ENCODE results near the gene CLINT1.
A peak's percentile ranks its signal among the peaks of the same experiment; 100 is the strongest.

CLINT1 gene

DNA sequence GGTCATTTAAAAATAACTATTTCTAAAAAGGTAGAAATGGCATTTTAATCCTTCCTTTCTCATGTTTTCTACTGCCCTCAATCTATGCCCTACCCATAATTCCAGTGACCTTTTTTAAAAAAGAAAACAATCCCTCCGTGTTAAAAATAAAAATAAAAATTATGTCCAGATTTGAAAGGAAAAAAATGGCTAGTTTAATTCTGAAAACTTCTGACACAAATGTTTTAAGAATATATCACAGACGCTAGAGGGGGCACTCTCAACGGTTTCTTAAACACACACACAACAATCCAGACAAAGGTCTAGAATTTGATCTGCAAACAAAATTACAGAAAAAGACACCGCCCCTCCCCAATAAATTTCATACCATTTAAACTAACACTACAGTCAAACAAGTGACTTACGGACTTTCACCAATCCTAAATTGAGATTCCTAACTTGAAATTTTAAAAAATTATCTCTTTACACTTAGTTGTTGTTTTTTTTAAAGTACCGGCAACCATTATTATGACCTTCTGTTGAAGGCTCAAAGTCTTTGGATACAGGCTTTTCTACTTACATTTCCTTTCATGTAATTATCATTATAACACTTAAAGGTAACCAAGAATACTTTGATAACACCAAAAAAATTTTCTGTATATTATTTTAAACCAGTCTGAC lies 38.2 kb downstream of the CLINT1 start:
- DNase-seq (ENCODE audit: low read depth), result peak; percentile 66

- no peak for DNase-seq (ENCODE audit: low read depth)
These were observed 39.3 kb downstream of the CLINT1 start for GRCh38 chr5:157819502-157820115.

GRCh38 chr5:157818368-157818767 lies 40.6 kb downstream of the CLINT1 start:
- DNase-seq (ENCODE audit: low read depth), result no peak

GRCh38 chr5:157817928-157818327 lies 41.0 kb downstream of the CLINT1 start:
- no peak for DNase-seq (ENCODE audit: low read depth)

DNA sequence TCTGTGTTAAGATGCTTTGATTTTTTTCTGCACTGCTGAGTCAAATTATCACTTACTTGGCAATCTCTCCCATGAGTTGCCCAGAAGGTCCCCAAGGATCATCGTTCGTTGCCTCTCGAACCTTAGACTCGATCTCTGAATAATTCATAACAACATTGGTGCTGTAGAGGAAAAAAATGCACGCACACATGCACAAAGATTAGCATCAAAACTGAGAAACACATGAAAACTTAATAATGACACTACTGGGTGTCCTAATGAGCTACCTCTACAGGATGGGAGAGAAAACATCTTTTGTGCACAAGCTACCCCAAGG lies 41.6 kb downstream of the CLINT1 start:
- DNase-seq (ENCODE audit: low read depth), result no peak

DNA sequence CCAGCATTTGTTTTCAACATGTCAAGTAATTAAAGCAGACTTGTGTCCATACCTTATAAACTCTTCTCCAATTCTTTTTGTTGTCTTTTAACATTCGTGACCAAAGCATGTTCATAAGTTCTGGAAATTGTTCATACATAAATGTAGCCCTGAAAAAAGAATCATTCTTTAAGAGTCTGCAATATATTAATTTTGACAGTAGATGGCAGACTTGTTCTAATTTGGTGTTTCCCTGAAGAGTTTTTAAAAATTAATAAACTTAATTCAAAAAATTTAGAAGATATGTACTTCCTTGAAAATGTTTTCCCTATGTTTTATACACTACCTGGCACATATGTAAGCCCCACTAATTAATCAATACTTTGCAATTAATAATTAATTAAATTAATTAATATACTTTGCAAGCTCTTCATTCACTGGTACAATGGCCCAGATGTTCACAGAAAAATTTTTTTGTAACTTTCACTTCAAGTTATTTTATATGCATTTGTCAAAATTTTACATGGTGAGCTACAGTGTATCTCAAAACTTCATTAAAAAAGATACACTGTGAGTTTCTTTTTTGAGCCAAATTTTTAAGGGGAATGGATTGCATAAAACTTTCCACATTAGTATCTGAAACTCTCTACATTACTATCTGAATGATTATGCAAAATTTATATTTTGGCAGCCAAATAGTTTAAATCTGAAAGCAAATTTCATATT lies 42.1 kb downstream of the CLINT1 start:
- peak; percentile 41 for DNase-seq (ENCODE audit: low read depth)

DNA sequence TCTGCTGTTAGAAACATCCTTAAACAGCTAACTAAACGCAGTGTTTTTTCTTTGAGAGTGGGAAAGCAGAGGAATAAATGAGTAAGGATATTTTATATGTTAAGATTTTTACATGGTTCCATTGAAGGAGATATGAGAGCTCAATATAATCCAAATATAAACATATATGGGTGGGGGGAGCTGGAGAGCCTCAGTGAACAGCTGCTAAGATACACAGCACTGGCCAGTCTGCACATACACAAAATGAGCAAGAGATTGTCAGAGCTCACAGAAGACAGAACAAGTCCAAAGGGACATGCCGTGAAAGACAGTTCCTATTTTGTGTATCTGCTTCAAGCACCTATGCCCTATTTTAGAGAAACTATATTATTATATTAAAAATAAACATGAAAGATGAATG lies 46.9 kb downstream of the CLINT1 start:
- no peak for DNase-seq (ENCODE audit: low read depth)

DNA sequence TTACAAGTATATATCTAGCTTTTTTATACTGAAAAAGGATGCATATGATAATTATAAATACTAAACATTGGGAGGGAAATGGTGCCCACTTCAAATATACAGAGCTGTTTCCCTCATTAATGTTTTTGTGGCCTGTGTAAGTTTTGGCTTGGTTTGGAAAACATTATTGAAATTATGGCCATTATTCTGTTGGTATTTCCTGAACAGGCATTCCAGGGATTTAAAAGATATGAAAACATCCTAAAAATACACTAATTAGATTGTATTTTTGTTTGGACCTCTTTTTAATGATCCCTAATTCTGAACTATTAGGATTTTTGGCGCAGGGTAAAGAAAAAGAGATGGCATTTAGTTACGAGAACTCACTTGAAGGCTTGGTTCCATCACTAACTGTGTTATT lies 50.9 kb downstream of the CLINT1 start:
- no peak for DNase-seq (ENCODE audit: low read depth)

DNA sequence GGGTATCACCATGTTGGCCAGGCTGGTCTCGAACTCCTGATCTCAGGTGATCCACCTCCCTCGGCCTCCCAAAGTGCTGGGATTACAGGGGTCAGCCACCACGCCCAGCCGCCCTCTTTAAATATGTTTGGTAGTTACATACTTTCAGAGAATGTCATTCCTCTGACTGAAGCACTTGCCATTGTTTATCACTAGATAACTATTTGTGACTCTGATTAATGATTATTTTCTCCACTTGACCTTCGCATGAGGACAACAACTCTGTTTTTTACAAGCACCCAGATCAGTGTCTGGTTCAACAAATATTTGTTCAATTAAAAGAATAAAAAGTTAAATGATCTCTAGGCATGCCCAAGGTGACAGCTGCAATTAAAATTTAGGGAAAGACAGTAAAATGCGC lies 56.2 kb downstream of the CLINT1 start:
- no peak for DNase-seq (ENCODE audit: low read depth)

DNA sequence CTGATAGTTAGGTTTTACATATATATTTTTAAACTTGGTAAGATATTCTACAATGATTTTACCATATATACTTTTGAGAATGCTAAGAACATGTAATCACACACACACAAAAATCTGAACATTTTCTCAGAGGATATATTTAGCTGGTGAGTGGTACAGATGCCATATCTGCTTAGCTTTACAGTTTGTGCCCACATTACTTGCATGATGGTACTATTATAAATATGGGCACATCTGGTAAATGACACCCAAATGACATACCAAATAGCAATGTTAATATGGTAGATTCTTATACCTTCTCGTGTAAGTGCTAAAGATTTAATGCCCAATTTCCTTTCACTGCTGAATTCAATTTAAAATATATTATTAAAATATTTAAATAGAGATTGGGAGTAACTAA lies 58.8 kb downstream of the CLINT1 start:
- DNase-seq (ENCODE audit: low read depth), result no peak

DNA sequence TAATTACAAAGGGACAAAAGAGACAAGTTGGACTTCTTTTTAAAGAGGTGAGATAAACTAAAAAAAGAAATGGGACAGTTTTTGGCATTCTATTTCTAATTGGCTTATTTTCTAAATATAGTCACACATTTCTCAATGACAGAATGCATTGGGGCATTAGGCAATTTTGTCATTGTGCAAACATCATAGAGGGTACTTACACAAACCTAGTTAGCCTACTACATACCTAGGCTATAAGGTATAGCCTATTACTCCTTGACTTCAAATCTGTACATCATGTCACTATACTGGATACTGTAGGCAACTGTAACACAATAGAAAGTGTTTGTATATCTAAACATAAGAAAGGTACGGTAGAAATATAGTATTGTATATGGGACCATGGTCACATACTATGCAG lies 59.4 kb downstream of the CLINT1 start:
- DNase-seq (ENCODE audit: low read depth), result no peak

- DNase-seq (ENCODE audit: low read depth), result no peak
These were observed 65.6 kb downstream of the CLINT1 start for GRCh38 chr5:157793301-157793700.

DNA sequence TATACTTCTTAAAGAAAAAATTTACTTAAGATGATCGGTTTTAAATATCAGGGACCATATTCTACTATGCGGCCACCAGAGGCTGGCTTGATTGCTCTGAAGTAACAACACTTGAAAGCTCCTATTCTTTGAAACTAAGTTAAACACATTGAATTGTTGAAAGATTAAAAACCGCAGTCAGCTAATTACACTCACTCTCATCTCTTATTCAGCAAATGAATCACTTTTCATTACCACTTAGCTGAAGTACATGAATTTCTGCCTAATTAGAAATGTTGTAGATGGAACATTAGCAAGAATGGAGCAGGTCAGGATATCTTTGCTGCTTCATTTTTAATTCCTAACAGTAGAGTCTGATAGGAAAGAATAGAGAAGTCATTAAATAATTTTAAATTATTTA lies 73.1 kb downstream of the CLINT1 start:
- no peak for DNase-seq (ENCODE audit: low read depth)

DNA sequence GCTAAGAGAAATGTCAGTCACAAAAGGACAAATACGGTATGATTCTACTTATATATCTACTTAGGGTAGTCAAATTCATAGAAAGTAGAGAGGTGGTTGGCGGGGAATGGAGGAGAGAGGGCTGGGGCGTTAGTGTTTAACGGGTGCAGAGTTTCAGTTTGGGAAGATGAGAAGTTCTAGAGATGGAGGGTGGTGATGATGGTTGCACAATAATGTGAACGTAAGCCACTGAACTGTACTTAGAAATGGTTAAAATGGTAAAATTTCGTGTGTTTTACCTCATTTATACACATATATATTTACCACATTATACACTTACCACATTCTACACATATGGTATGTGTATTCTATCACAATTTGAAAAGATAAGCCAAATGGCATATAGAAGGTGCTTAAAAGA lies 79.7 kb downstream of the CLINT1 start:
- DNase-seq (ENCODE audit: low read depth), result no peak

DNA sequence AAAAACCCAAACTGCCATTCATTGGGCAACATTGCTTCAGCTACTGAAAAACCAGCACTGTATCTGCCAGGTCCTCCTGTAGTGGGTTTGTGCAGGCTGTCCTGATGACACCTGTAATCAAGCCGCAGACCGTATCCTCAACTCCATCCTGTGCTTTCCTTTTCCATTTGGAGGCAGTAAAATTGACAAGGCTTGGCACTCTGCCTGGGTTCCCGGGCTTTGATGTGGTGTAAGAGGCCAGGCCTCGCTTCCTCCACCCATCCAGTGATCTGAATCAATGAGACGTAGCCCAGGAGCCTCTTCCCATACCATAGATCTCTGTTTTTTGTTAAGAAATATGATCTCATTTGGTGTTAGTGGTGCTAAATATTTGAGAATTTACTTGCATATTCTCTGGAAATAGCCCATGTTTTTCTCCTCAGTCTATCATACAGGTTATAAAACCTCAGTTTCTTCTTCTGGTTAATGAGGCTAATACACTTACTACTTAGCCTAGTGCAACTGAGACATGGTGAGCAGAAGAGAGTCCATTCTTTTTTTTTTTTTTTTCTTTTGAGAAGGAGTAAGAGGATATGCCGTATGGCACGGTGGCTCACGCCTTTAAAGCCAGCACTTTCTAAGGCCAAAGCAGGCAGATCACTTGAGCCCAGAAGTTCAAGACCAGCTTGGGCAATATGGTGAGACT lies 80.7 kb downstream of the CLINT1 start:
- DNase-seq (ENCODE audit: low read depth), result peak; percentile 43

GRCh38 chr5:157772127-157772526 lies 86.8 kb downstream of the CLINT1 start:
- DNase-seq (ENCODE audit: low read depth), result no peak

DNA sequence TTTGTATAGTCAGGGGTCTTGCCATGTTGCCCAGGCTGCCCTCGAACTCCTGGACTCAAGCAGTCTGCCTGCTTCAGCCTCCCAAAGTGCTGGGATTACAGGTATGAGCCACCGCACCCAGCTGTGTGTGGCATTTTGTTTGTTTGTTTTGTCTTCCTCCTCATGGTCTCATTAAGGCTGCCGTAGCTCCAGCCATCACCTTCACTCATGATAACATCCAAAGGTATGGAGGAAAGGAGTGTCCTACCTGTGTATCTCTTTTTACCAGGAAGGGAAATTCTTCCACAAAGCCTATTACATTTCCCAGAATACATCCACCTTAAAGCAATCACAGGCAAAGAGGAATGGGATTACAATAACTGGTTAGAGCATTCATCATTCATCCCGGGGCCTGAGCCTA lies 88.3 kb downstream of the CLINT1 start:
- no peak for DNase-seq (ENCODE audit: low read depth)

GRCh38 chr5:157767689-157768088 lies 91.3 kb downstream of the CLINT1 start:
- no peak for DNase-seq (ENCODE audit: low read depth)

DNA sequence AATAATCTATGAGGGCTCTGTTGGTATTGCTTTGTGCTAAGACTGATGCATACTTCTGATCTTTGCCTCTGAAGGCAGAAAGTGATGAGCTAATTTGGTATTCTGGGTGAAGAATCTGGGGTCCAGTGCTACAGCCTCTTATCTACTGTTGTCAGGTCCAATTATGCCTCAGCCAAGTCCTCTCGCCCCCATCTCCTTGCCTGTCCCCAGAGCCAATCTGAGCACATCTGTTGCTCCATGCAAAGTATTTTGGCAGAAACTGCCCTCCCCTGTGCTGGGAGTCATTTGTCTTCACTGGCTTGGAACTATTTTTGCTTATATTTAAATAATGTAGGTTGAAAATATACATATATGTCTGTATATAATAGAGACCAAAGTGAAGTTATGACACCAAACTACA lies 92.0 kb downstream of the CLINT1 start:
- DNase-seq (ENCODE audit: low read depth), result no peak

- DNase-seq (ENCODE audit: low read depth), result no peak
These were observed 92.5 kb downstream of the CLINT1 start for GRCh38 chr5:157766442-157766841.

DNA sequence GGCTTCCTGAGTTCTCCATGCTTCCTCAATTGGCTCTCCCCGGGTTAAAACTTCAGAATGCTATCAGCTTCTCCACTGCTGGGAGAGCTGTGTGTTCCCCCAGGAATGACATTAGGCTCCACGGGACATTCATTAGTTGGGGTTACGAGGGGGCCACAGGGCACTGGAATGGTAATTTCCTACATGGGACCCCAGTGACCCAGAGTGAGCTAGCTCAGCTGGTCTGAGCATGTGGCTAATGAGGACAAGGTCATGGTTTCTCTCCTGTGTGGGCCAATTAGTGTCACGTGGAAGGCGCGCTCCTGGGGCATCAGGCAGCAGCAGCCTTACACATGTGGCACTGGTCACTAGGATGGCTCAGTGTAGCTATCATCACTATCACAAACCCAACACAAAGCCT lies 94.4 kb downstream of the CLINT1 start:
- DNase-seq (ENCODE audit: low read depth), result no peak

- DNase-seq (ENCODE audit: low read depth), result peak; percentile 78
These were observed 97.0 kb downstream of the CLINT1 start for GRCh38 chr5:157761690-157762621.
